GM18909 (cell line): ENCODE results near the gene LAMA5.

ENCODE experiments used
- ATAC-seq: cut with Tn5 transposase; IDR thresholded peaks from one replicate; pipeline ENCODE4 v1.9.1; 2021; ENCODE audit warnings: mild to moderate bottlenecking; ENCODE audit not compliant: unreplicated experiment, poor library complexity

Gene LAMA5

DNA sequence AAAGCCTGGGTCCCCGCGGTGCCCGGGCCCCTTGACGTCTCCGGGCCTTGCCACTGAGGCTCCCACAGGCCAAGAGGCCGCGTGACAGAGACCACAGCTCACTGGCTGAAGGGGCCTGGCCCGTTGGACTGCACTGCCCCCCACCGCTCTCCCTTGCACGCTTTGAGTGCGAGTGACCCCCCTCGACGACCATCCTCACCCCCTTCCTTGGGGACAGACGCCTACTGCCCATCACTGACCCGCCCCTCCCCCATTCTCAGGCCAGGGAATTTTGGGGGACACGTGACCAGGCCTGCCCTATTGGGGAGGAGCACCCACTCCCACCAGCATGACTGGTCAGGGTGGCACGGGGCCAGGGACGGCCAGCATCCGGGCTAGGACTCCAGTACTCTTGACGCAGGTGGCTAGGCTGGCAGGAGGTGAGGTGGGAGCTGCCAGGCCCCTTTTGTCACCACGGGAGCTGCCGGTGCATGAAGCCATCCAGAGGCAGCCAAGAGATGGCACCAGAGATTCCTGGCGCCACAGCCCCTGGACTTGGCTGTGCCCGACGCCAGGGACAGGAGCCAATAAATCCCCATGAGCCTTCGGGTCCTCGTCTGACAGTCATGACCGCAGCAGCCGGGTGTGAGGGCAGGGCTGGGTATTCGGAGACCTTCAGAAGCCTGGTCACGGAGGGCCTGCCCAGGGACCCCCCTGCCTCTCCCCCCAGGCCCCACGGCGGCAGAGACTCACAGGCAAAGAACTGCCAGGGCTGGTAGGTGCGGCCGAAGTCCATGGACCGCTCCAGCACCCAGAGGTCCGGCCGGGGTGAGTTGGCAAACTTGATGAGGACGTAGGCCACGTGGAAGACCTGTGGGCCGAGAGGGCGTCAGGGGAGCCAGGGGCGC is 14.5 kb downstream of the LAMA5 start:
- no peak for ATAC-seq

DNA sequence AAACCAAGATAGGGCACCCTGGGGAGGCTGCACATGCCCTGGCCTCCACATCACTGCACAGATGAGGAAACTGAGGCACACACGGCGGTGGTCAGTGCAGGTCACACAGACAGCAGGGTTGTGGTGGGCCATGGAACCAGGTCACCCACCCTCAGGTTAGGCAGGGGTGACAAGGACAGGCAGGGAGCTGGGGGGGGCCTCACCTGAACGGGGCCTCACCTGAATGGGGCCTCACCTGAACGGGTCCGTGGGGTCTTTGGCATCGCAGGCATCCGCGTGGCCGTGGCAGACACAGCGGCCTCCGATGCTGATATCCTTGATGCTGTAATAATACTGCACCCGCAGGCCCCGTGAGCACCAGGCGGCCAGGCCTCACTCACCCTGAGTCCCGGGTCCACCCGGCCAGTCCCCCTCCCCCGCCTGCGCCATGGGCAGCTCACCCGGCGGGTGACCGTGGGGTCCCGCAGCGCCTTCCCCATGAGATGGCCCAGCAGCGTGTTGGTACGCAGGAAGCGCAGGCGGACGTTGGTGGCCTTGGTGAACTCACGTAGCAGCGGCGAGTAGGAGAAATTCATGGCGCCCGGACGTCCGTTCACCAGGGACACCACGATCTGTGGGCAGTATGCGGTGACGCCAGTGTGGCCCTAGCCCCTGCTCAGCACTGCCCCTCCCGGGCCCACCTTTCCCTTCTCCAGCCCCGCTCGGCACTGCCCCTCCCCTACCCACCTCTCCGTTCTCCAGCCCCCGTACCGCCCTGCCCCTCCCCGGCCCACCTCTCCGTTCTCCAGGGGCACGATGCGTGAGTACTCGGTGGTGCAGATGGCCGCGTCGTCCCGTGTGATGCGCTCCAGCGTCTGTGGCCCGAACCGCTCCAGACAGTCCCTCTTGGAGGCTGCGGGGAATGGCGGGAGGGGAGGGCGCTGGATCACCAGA is 15.4 kb downstream of the LAMA5 start:
- ATAC-seq = no peak

- no peak for ATAC-seq
Observed at GRCh38 chr20:62350629-62351422, 16.3 kb downstream of the LAMA5 start.

GRCh38 chr20:62350098-62350628 is 16.9 kb downstream of the LAMA5 start:
- ATAC-seq = no peak

- ATAC-seq = no peak
Observed at GRCh38 chr20:62349556-62350097, 17.5 kb downstream of the LAMA5 start.

DNA sequence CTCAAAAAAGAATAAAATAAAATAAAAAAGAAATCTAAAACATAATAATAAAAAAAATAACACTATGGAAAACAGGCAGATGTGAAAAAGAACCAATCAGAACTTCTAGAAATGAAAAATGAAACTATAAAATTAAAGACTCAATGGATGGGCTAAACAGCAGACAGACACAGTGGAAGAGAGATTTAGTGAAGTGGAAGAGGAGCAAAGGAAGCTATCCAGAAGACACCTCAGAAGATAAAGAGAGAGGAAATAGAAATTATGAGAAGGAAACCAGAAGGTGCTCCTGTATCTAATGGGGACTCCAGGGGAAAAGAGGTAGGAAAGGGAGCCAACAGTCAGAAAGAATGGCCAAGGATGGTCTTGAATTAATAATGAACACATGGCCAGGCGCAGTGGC is 18.5 kb downstream of the LAMA5 start:
- ATAC-seq = no peak

- no peak for ATAC-seq
Observed at GRCh38 chr20:62347445-62347844, 19.7 kb downstream of the LAMA5 start.

- ATAC-seq = no peak
Observed at GRCh38 chr20:62347151-62347404, 20.0 kb downstream of the LAMA5 start.

- no peak for ATAC-seq
Observed at GRCh38 chr20:62346398-62347150, 20.5 kb downstream of the LAMA5 start.

- no peak for ATAC-seq
Observed at GRCh38 chr20:62345681-62346370, 21.3 kb downstream of the LAMA5 start.

- ATAC-seq = no peak
Observed at GRCh38 chr20:62344782-62345181, 22.3 kb downstream of the LAMA5 start.

- ATAC-seq = no peak
Observed at GRCh38 chr20:62344092-62344491, 23.0 kb downstream of the LAMA5 start.

- no peak for ATAC-seq
Observed at GRCh38 chr20:62342910-62343309, 24.2 kb downstream of the LAMA5 start.

DNA sequence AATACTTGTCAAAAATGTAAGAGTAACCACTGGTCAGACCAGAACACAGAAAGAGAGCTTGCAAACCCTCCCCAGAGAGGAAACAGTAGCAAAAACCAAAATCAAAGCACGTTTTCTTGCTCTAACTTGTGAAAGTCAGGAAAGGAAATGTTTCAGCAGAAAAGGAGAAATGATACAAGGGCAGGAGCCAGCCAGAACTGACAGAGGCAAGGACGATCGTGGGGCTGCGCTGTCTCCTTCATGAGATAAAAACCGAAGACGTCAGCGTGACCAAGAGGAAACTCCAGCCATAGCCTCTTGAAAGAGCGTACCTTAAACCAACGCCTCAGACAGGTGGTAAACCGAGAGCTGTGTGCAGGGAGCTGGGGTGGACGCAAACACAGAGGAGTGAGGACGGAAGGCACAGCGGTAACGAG is 27.5 kb downstream of the LAMA5 start:
- ATAC-seq = peak; percentile 67

- no peak for ATAC-seq
Observed at GRCh38 chr20:62338294-62338620, 28.9 kb downstream of the LAMA5 start.

- ATAC-seq = peak; percentile 44
Observed at GRCh38 chr20:62337558-62338293, 29.4 kb downstream of the LAMA5 start.

- ATAC-seq = no peak
Observed at GRCh38 chr20:62336775-62337557, 30.1 kb downstream of the LAMA5 start.

- ATAC-seq = no peak
Observed at GRCh38 chr20:62336329-62336728, 30.8 kb downstream of the LAMA5 start.
